GM23338 (cell line): ENCODE data around the gene GTPBP1.

Experiments used
- CREB1 ChIP-seq: fragments of 250-450 bp; sonication (Bioruptor Pico); IDR thresholded peaks from 2 replicates; pipeline ENCODE4 v1.5.0; 2020; ENCODE audit warnings: low read depth, mild to moderate bottlenecking, moderate library complexity
- EZH2 ChIP-seq: fragments of 200-600 bp; sonication (generic); IDR thresholded peaks from one replicate; pipeline ENCODE4 v1.8.0; 2017; ENCODE audit warnings: antibody characterized with exemption, mild to moderate bottlenecking, low read depth; ENCODE audit not compliant: unreplicated experiment
- EZH2phosphoT487 ChIP-seq: fragments of 200-600 bp; sonication (generic); IDR thresholded peaks from one replicate; pipeline ENCODE4 v1.8.1; 2018; ENCODE audit warnings: antibody characterized with exemption; ENCODE audit not compliant: unreplicated experiment
- JUNB ChIP-seq: IDR thresholded peaks from one replicate; pipeline ENCODE4 v1.6.1; 2016; ENCODE audit warnings: antibody characterized with exemption; ENCODE audit not compliant: unreplicated experiment
- POLR2AphosphoS5 ChIP-seq: IDR thresholded peaks from 2 replicates; pipeline ENCODE4 v1.6.1; 2016; ENCODE audit warnings: antibody characterized with exemption, low read depth
- STAT1 ChIP-seq: IDR thresholded peaks from one replicate; pipeline ENCODE4 v1.6.1; 2016; ENCODE audit warnings: antibody characterized with exemption; ENCODE audit not compliant: unreplicated experiment
- ZNF114 ChIP-seq: fragments of 250-450 bp; sonication (Bioruptor Pico); IDR thresholded peaks from 2 replicates; pipeline ENCODE4 v1.5.0; 2020; ENCODE audit warnings: mild to moderate bottlenecking, moderate library complexity
- ZNF331 ChIP-seq: fragments of 250-450 bp; sonication (Bioruptor Pico); IDR thresholded peaks from 2 replicates; pipeline ENCODE4 v1.5.0; 2020; ENCODE audit warnings: low read depth, mild to moderate bottlenecking, moderate library complexity
- TF ChIP-seq, protein P1 (sequence below), 2 experiments: fragments of 200-600 bp in 1 of 2; sonication (generic) in 1 of 2; conservative IDR thresholded peaks; 2 replicates each; pipeline versions ENCODE4 v1.5.1 to v1.6.1; 2016 to 2017; ENCODE audit warnings: antibody characterized with exemption in 2 of 2, low read depth in 2 of 2, mild to moderate bottlenecking in 2 of 2, moderate library complexity in 1 of 2
- TF ChIP-seq, protein P2 (sequence below): IDR thresholded peaks from one replicate; pipeline ENCODE4 v1.6.1; 2018; ENCODE audit warnings: antibody characterized with exemption; ENCODE audit not compliant: unreplicated experiment

DNA sequence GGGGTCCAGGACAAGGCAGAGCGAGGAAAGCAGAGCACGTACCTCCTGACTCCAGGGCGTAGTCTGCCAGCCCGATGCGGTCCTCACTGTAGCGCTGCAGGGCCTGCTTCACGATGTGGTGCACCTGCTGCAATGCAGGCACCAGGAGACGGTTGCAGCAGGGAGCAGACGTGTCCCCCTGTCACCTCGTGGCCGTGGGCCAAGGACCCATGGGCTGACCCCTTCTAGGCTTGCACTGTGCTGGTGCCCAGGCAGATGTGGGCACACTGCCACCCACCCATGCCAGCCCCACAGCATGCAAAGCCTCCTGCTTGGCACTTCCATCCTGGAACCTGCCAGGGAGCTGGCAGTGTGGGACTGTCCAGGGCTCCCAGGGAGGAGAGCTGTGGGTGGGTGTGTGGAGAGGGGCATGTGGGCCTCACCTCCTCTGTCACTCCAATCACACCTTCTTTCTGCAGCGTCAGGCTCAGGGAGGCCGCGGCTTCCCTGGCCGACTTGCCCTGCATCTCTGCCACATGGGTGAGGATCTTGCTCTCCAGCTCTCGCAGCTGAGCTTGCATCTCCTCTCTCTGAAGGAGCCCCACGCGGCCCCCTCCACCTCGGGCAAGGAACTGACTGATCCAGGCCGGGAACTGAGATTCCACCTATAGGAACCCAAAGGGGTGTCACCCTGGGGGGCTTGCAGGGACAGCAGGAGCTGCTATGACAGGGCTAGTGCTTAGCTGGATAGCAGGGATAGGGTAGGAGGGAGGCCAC is 33.7 kb downstream of the GTPBP1 start:
- TF ChIP-seq, protein P1, sequence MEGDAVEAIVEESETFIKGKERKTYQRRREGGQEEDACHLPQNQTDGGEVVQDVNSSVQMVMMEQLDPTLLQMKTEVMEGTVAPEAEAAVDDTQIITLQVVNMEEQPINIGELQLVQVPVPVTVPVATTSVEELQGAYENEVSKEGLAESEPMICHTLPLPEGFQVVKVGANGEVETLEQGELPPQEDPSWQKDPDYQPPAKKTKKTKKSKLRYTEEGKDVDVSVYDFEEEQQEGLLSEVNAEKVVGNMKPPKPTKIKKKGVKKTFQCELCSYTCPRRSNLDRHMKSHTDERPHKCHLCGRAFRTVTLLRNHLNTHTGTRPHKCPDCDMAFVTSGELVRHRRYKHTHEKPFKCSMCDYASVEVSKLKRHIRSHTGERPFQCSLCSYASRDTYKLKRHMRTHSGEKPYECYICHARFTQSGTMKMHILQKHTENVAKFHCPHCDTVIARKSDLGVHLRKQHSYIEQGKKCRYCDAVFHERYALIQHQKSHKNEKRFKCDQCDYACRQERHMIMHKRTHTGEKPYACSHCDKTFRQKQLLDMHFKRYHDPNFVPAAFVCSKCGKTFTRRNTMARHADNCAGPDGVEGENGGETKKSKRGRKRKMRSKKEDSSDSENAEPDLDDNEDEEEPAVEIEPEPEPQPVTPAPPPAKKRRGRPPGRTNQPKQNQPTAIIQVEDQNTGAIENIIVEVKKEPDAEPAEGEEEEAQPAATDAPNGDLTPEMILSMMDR (conservative IDR thresholded peaks at IDR 0.05; ENCODE audit: low read depth in 2 of 2), result no peak
- TF ChIP-seq EZH2phosphoT487, result no peak
- TF ChIP-seq, protein P2, sequence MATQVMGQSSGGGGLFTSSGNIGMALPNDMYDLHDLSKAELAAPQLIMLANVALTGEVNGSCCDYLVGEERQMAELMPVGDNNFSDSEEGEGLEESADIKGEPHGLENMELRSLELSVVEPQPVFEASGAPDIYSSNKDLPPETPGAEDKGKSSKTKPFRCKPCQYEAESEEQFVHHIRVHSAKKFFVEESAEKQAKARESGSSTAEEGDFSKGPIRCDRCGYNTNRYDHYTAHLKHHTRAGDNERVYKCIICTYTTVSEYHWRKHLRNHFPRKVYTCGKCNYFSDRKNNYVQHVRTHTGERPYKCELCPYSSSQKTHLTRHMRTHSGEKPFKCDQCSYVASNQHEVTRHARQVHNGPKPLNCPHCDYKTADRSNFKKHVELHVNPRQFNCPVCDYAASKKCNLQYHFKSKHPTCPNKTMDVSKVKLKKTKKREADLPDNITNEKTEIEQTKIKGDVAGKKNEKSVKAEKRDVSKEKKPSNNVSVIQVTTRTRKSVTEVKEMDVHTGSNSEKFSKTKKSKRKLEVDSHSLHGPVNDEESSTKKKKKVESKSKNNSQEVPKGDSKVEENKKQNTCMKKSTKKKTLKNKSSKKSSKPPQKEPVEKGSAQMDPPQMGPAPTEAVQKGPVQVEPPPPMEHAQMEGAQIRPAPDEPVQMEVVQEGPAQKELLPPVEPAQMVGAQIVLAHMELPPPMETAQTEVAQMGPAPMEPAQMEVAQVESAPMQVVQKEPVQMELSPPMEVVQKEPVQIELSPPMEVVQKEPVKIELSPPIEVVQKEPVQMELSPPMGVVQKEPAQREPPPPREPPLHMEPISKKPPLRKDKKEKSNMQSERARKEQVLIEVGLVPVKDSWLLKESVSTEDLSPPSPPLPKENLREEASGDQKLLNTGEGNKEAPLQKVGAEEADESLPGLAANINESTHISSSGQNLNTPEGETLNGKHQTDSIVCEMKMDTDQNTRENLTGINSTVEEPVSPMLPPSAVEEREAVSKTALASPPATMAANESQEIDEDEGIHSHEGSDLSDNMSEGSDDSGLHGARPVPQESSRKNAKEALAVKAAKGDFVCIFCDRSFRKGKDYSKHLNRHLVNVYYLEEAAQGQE, result no peak
- TF ChIP-seq POLR2AphosphoS5, result no peak
- TF ChIP-seq EZH2, result no peak
- no peak for TF ChIP-seq CREB1 (CRISPR knock-in tag)
- TF ChIP-seq ZNF114, result no peak
- no peak for TF ChIP-seq STAT1
- TF ChIP-seq ZNF331, result no peak
- TF ChIP-seq JUNB, result no peak
